ENCODE measurements around the gene ADAMTS16. TPM values are rescaled to one million over a fixed set of nuclear protein-coding genes. Genes with fewer than 3 reads are reported as not detected.
A peak's percentile ranks its signal among the peaks of the same experiment; 100 is the strongest.

Gene ADAMTS16
- polyA plus RNA-seq, 12 donors, result 3.9 to 11.1 (median 8.1) TPM; not detected in 1

- DNase-seq, result no peak
Measured at GRCh38 chr5:5313101-5313635, 173.0 kb downstream of the ADAMTS16 start.

GRCh38 chr5:5314166-5314565 is 174.0 kb downstream of the ADAMTS16 start:
- no peak for DNase-seq

GRCh38 chr5:5314626-5315025 is 174.5 kb downstream of the ADAMTS16 start:
- DNase-seq, result no peak

- DNase-seq, result no peak
Measured at GRCh38 chr5:5315068-5315980, 175.2 kb downstream of the ADAMTS16 start.

GRCh38 chr5:5316334-5316733 is 176.2 kb downstream of the ADAMTS16 start:
- no peak for DNase-seq

GRCh38 chr5:5317976-5318375 is 177.8 kb downstream of the ADAMTS16 start:
- no peak for DNase-seq

- DNase-seq, result no peak
Measured at GRCh38 chr5:5318426-5319190, 178.5 kb downstream of the ADAMTS16 start.

- DNase-seq, result no peak
Measured at GRCh38 chr5:5320062-5320805, 180.1 kb downstream of the ADAMTS16 start.

GRCh38 chr5:5321137-5321536 is 181.0 kb downstream of the ADAMTS16 start:
- no peak for DNase-seq

GRCh38 chr5:5323551-5323950 is 183.4 kb downstream of the ADAMTS16 start:
- DNase-seq, result no peak

- DNase-seq, result no peak
Measured at GRCh38 chr5:5326115-5326758, 186.1 kb downstream of the ADAMTS16 start.

- no peak for DNase-seq
Measured at GRCh38 chr5:5327126-5327525, 187.0 kb downstream of the ADAMTS16 start.

GRCh38 chr5:5330728-5331452 is 190.8 kb downstream of the ADAMTS16 start:
- DNase-seq, result no peak

- DNase-seq, result no peak
Measured at GRCh38 chr5:5331848-5332247, 191.7 kb downstream of the ADAMTS16 start.

GRCh38 chr5:5332287-5332686 is 192.2 kb downstream of the ADAMTS16 start:
- DNase-seq, result no peak

- no peak for DNase-seq
Measured at GRCh38 chr5:5335107-5335506, 195.0 kb downstream of the ADAMTS16 start.

GRCh38 chr5:5335700-5336264 is 195.7 kb downstream of the ADAMTS16 start:
- no peak for DNase-seq

GRCh38 chr5:5339257-5339656 is 199.1 kb downstream of the ADAMTS16 start:
- no peak for DNase-seq

- DNase-seq, result peak; percentile 57
Measured at GRCh38 chr5:5340206-5340729, 200.1 kb downstream of the ADAMTS16 start.
